SK-N-MC (cell line): ENCODE results near the gene REEP1.

Source experiments
- EZH2 ChIP-seq: fragments of 200-600 bp; sonication (generic); IDR thresholded peaks from one replicate; pipeline ENCODE4 v1.6.1; 2017; ENCODE audit warnings: antibody characterized with exemption
- FOXP2 ChIP-seq: optimal IDR thresholded peaks from 2 replicates; pipeline ENCODE3; 2011; ENCODE audit warnings: mild to moderate bottlenecking, moderate library complexity; ENCODE audit not compliant: insufficient read depth; ENCODE audit errors: extremely low read length, control extremely low read depth
- POLR2AphosphoS5 ChIP-seq: IDR thresholded peaks from 2 replicates; pipeline ENCODE4 v1.6.1; 2012; ENCODE audit warnings: mild to moderate bottlenecking, low read depth, low read length, borderline replicate concordance

GRCh38 chr2:86375623-86376022 lies 38.2 kb upstream of the REEP1 start:
- TF ChIP-seq EZH2, result no peak
- no peak for TF ChIP-seq POLR2AphosphoS5
- TF ChIP-seq FOXP2, result no peak
